Osteocyte (in vitro differentiated cells): ENCODE data around the gene RTN4. TPM values are rescaled to one million over a fixed set of nuclear protein-coding genes. Genes with fewer than 3 reads are reported as not detected.

Experiments used
- DNase-seq: peaks from one replicate; pipeline ENCODE4 v3.0.0; 2021; ENCODE audit warnings: mixed read lengths; ENCODE audit not compliant: unreplicated experiment; ENCODE audit errors: extremely low spot score
- H3K27ac Mint-ChIP-seq: one replicate; pipeline ENCODE4 v1.8.0; 2021; ENCODE audit warnings: mild to moderate bottlenecking, mixed read lengths; ENCODE audit not compliant: unreplicated experiment
- H3K27me3 Mint-ChIP-seq: one replicate; pipeline ENCODE4 v1.8.0; 2021; ENCODE audit warnings: mixed read lengths; ENCODE audit not compliant: unreplicated experiment
- H3K36me3 Mint-ChIP-seq: one replicate; pipeline ENCODE4 v1.8.0; 2021; ENCODE audit warnings: mixed read lengths; ENCODE audit not compliant: unreplicated experiment
- H3K4me1 Mint-ChIP-seq: one replicate; pipeline ENCODE4 v1.8.0; 2021; ENCODE audit warnings: mixed read lengths; ENCODE audit not compliant: unreplicated experiment
- H3K4me3 Mint-ChIP-seq: one replicate; pipeline ENCODE4 v1.8.0; 2021; ENCODE audit warnings: mild to moderate bottlenecking, moderate library complexity, mixed read lengths; ENCODE audit not compliant: unreplicated experiment
- H3K9me3 Mint-ChIP-seq: one replicate; pipeline ENCODE4 v1.8.0; 2021; ENCODE audit warnings: mixed read lengths; ENCODE audit not compliant: unreplicated experiment
- CTCF ChIP-seq: fragments of 200-600 bp; sonication (generic); IDR thresholded peaks from 2 replicates; pipeline ENCODE4 v1.5.0; 2021; ENCODE audit warnings: antibody characterized with exemption, mild to moderate bottlenecking, moderate library complexity
- total RNA-seq: library from RNA; stranded (reverse); gene quantifications from 2 replicates; pipeline ENCODE4 v1.2.1, GENCODE V29; 2021

Gene RTN4
- total RNA-seq, 1 donor from 2014 or later: 532 TPM

GRCh38 chr2:55009277-55010060, 40.8 kb downstream of the RTN4 start:
- H3K36me3 Mint-ChIP-seq: no peaks in the 10 kb centered on the region
- no peak for DNase-seq
- H3K27ac Mint-ChIP-seq: peak overlapping the region; percentile 80
- peak overlapping the region; percentile 69 for H3K4me3 Mint-ChIP-seq
- TF ChIP-seq CTCF: no peak
- H3K4me1 Mint-ChIP-seq: peaks cover 96% of the 10 kb centered on the region
- no peaks in the 10 kb centered on the region for H3K9me3 Mint-ChIP-seq
- H3K27me3 Mint-ChIP-seq: no peaks in the 10 kb centered on the region

GRCh38 chr2:55006306-55006705, 43.9 kb downstream of the RTN4 start:
- DNase-seq: no peak
- Mint-ChIP-seq H3K27me3 (no peaks in the 10 kb centered on the region), H3K9me3 (no peaks in the 10 kb centered on the region), H3K27ac (no peak overlapping the region), H3K4me1 (peaks cover 86% of the 10 kb centered on the region), H3K36me3 (no peaks in the 10 kb centered on the region), H3K4me3 (no peak overlapping the region)
- TF ChIP-seq CTCF: no peak

- TF ChIP-seq CTCF: no peak
- Mint-ChIP-seq H3K4me3 (no peak overlapping the region), H3K4me1 (peaks cover 82% of the 10 kb centered on the region), H3K36me3 (no peaks in the 10 kb centered on the region), H3K27me3 (no peaks in the 10 kb centered on the region), H3K27ac (no peak overlapping the region), H3K9me3 (no peaks in the 10 kb centered on the region)
- DNase-seq: no peak
These were observed 46.3 kb downstream of the RTN4 start for GRCh38 chr2:55003706-55004639.

- Mint-ChIP-seq H3K9me3 (no peaks in the 10 kb centered on the region), H3K27ac (no peak overlapping the region), H3K27me3 (no peaks in the 10 kb centered on the region), H3K4me3 (no peak overlapping the region), H3K36me3 (no peaks in the 10 kb centered on the region), H3K4me1 (peaks cover 80% of the 10 kb centered on the region)
- TF ChIP-seq CTCF: no peak
- no peak for DNase-seq
These were observed 48.5 kb downstream of the RTN4 start for GRCh38 chr2:55001716-55002115.

- peaks cover 4% of the 10 kb centered on the region for H3K36me3 Mint-ChIP-seq
These were observed 49.9 kb downstream of the RTN4 start for GRCh38 chr2:55000341-55000740.

More at GRCh38 chr2:55000341-55000740, 49.9 kb downstream of the RTN4 start:
- no peak overlapping the region for H3K4me3 Mint-ChIP-seq
- no peak for DNase-seq
- no peaks in the 10 kb centered on the region for H3K9me3 Mint-ChIP-seq
- peaks cover 82% of the 10 kb centered on the region for H3K4me1 Mint-ChIP-seq
- H3K27me3 Mint-ChIP-seq: no peaks in the 10 kb centered on the region
- peak overlapping the region; percentile 9 for H3K27ac Mint-ChIP-seq
- TF ChIP-seq CTCF: no peak
